HepG2 (cell line): Measurements from ENCODE around the gene NOL4L. TPM values are rescaled to one million over a fixed set of nuclear protein-coding genes. Genes with fewer than 3 reads are reported as not detected.

Experiments used
- ETV5 ChIP-seq: IDR thresholded peaks from 2 replicates; pipeline ENCODE4 v1.6.1; 2018; ENCODE audit warnings: missing biosample characterization, missing genetic modification reagents, inconsistent platforms, borderline replicate concordance
- FOSL2 ChIP-seq: sonication (generic); formaldehyde crosslinking; IDR thresholded peaks from 2 replicates; pipeline ENCODE4 v1.4.0; 2020; ENCODE audit warnings: missing genetic modification reagents
- FOXA1 ChIP-seq, 2 experiments: fragments of 450-650 bp in 1 of 2; sonication (generic) in 1 of 2; formaldehyde crosslinking in 1 of 2; IDR thresholded peaks; 2 replicates each; pipeline versions ENCODE4 v1.4.0 to v1.6.1; 2016 to 2020; ENCODE audit warnings: missing genetic modification reagents in 1 of 2
- FOXP4 ChIP-seq: sonication (generic); formaldehyde crosslinking; IDR thresholded peaks from 2 replicates; pipeline ENCODE4 v1.4.0; 2020; ENCODE audit warnings: missing genetic modification reagents
- GMEB2 ChIP-seq: IDR thresholded peaks from 2 replicates; pipeline ENCODE4 v1.6.1; 2016; ENCODE audit warnings: missing biosample characterization, missing genetic modification reagents, low read depth
- HHEX ChIP-seq: IDR thresholded peaks from 2 replicates; pipeline ENCODE4 v1.6.1; 2016; ENCODE audit warnings: control low read depth
- KDM1A ChIP-seq: IDR thresholded peaks from 2 replicates; pipeline ENCODE4 v1.6.1; 2016; ENCODE audit warnings: missing compliant biosample characterization
- MEIS1 ChIP-seq: sonication (generic); formaldehyde crosslinking; IDR thresholded peaks from 2 replicates; pipeline ENCODE4 v1.9.0; 2021; ENCODE audit warnings: mild to moderate bottlenecking, missing genetic modification reagents, moderate library complexity, borderline replicate concordance
- MNT ChIP-seq: fragments of 450-650 bp; IDR thresholded peaks from 2 replicates; pipeline ENCODE4 v1.6.1; 2016
- MYC ChIP-seq: sonication (generic); formaldehyde crosslinking; IDR thresholded peaks from 2 replicates; pipeline ENCODE4 v1.9.0; 2021; ENCODE audit warnings: missing genetic modification reagents, borderline replicate concordance
- NFRKB ChIP-seq: fragments of 450-650 bp; IDR thresholded peaks from 2 replicates; pipeline ENCODE4 v1.6.1; 2017
- SMAD9 ChIP-seq: sonication (generic); formaldehyde crosslinking; IDR thresholded peaks from 2 replicates; pipeline ENCODE4 v1.5.1; 2020; ENCODE audit warnings: mild to moderate bottlenecking, missing genetic modification reagents
- SMC3 ChIP-seq: IDR thresholded peaks from 2 replicates; pipeline ENCODE4 v1.6.1; 2011; ENCODE audit warnings: low read length, improper control_type of control experiment
- SNRNP70 ChIP-seq: fragments of 200-400 bp; formaldehyde crosslinking; IDR thresholded peaks from 2 replicates; pipeline ENCODE4 v1.6.1; 2017; ENCODE audit warnings: mild to moderate bottlenecking, low read depth, low read length, moderate library complexity
- SPEN ChIP-seq: sonication (generic); formaldehyde crosslinking; IDR thresholded peaks from 2 replicates; pipeline ENCODE4 v1.5.1; 2020; ENCODE audit warnings: low read depth, mild to moderate bottlenecking, missing genetic modification reagents
- ZIK1 ChIP-seq: sonication (generic); formaldehyde crosslinking; IDR thresholded peaks from 2 replicates; pipeline ENCODE4 v1.5.0; 2020; ENCODE audit warnings: mild to moderate bottlenecking, low read depth, missing genetic modification reagents, borderline replicate concordance
- ZMYM4 ChIP-seq: sonication (generic); formaldehyde crosslinking; IDR thresholded peaks from 2 replicates; pipeline ENCODE4 v1.8.1; 2023; ENCODE audit warnings: mild to moderate bottlenecking, missing genetic modification reagents
- ZNF136 ChIP-seq: sonication (generic); formaldehyde crosslinking; IDR thresholded peaks from 2 replicates; pipeline ENCODE4 v1.8.1; 2022; ENCODE audit warnings: low read depth, mild to moderate bottlenecking, moderate library complexity, missing genetic modification reagents
- ZNF362 ChIP-seq: sonication (generic); formaldehyde crosslinking; IDR thresholded peaks from 2 replicates; pipeline ENCODE4 v1.4.0; 2020; ENCODE audit warnings: missing genetic modification reagents, mild to moderate bottlenecking, borderline replicate concordance
- ZNF44 ChIP-seq: sonication (generic); formaldehyde crosslinking; IDR thresholded peaks from 2 replicates; pipeline ENCODE4 v1.5.1; 2020; ENCODE audit warnings: mild to moderate bottlenecking, missing genetic modification reagents
- ZNF503 ChIP-seq: sonication (generic); formaldehyde crosslinking; IDR thresholded peaks from 2 replicates; pipeline ENCODE4 v1.4.0; 2020; ENCODE audit warnings: missing genetic modification reagents
- ZNF777 ChIP-seq: sonication (generic); formaldehyde crosslinking; IDR thresholded peaks from 2 replicates; pipeline ENCODE4 v1.4.0; 2020; ENCODE audit warnings: missing genetic modification reagents
- polyA plus RNA-seq, 8 experiments: library from polyadenylated mRNA; depleted of rRNA in 3 of 8; stranded (reverse) in 7 of 8; unstranded in 1 of 8; fragments of >200 nt; fragmentation: Illumina TruSeq in 4 of 8; extraction: Trizol in 4 of 8; gene quantifications; 2 replicates each; pipeline versions ENCODE4 v1.2.1 to v1.2.3, GENCODE V29; 2011 to 2016; ENCODE audit warnings: low read depth in 4 of 8, missing spikeins in 1 of 8, mixed read lengths in 1 of 8; ENCODE audit not compliant: insufficient read depth in 1 of 8
- total RNA-seq, 5 experiments: library from RNA; depleted of rRNA; stranded (reverse); fragments of >200 nt; fragmentation: Illumina TruSeq; extraction: Trizol; gene quantifications; 2 replicates each; pipeline ENCODE4 v1.2.3, GENCODE V29; 2016; ENCODE audit warnings: low read depth in 1 of 5

Gene NOL4L
- total and polyA plus RNA-seq, 2 of the 13 experiments (the other 11 are each of a cell fraction or from before 2014, with no cell fraction given): 16.6 to 35.4 TPM

GRCh38 chr20:32509639-32510066 lies 75.5 kb downstream of the NOL4L start (continued):
- TF ChIP-seq ZNF503 (CRISPR knock-in tag): 0 out of 2 replicates have a peak, but pooled peaks have one; percentile 21
- 0 out of 2 replicates have a peak, but pooled peaks have one; percentile 28 for TF ChIP-seq ZIK1 (CRISPR knock-in tag)
- TF ChIP-seq ZNF136: 0 out of 2 replicates have a peak, but pooled peaks have one; percentile 50
- peak; percentile 97 for TF ChIP-seq ETV5 (CRISPR knock-in tag)
- TF ChIP-seq KDM1A (CRISPR knock-in tag): no peak; the same call in 1 of the 2 replicates
- peak; percentile 49; the same call in 1 of the 2 replicates for TF ChIP-seq SMC3
- peak; percentile 66; the same call in 1 of the 2 replicates for TF ChIP-seq ZNF44 (CRISPR knock-in tag)
- no peak for TF ChIP-seq MNT
- peak; percentile 55; the same call in 1 of the 2 replicates for TF ChIP-seq ZNF362 (CRISPR knock-in tag)
- TF ChIP-seq GMEB2 (CRISPR knock-in tag): no peak
- TF ChIP-seq SMAD9 (CRISPR knock-in tag): peak; percentile 72; the same call in 1 of the 2 replicates
- no peak for TF ChIP-seq NFRKB
- TF ChIP-seq SPEN (CRISPR knock-in tag): peak; percentile 77; the same call in 1 of the 2 replicates
- peak; percentile 30; the same call in 1 of the 2 replicates for TF ChIP-seq ZMYM4
- peak; percentile 88 for TF ChIP-seq FOXP4 (CRISPR knock-in tag)
- TF ChIP-seq MEIS1 (CRISPR knock-in tag): no peak
- TF ChIP-seq FOSL2: peak; percentile 56; the same call in 1 of the 2 replicates
- TF ChIP-seq FOXA1 (IDR thresholded peaks at IDR 0.05): no peak
- peak; percentile 84 for TF ChIP-seq FOXA1 (CRISPR knock-in tag; IDR thresholded peaks at IDR 0.05)
- peak; percentile 34; the same call in 1 of the 2 replicates for TF ChIP-seq MYC (CRISPR knock-in tag)
- TF ChIP-seq SNRNP70: no peak
- no peak for TF ChIP-seq ZNF777
- TF ChIP-seq HHEX (CRISPR knock-in tag): no peak
